Amygdala (tissue), 56 donors: ENCODE data around the gene KLHL5.
"Not testable (repeated sequence)": the region's sequence is repeated elsewhere in the genome, so short reads cannot be mapped to it uniquely, and the experiment has no call there.

Experiments used
- DNase-seq, 56 donors: peaks; one replicate each; lab custom pipeline; 2025; lab: John Stamatoyannopoulos, UW

Gene KLHL5

GRCh38 chr4:39062094-39062769 lies at the start of gene KLHL5:
Gene KLHL5 (plus strand): TSS chr4:39062232. CDS start chr4:39062653, 421 bp downstream.
- peak in 2 of 56 donors; percentile 31 to 34 for DNase-seq

GRCh38 chr4:39014028-39014427 lies 48.0 kb upstream of the KLHL5 start:
- no peak for DNase-seq

GRCh38 chr4:39020130-39020529 lies 41.9 kb upstream of the KLHL5 start:
- DNase-seq: no peak

GRCh38 chr4:39021631-39022030 lies 40.4 kb upstream of the KLHL5 start:
- DNase-seq: no peak

GRCh38 chr4:39022241-39022640 lies 39.8 kb upstream of the KLHL5 start:
- DNase-seq: no peak

- no peak for DNase-seq
Measured at GRCh38 chr4:39023059-39023458, 39.0 kb upstream of the KLHL5 start.

- DNase-seq: no peak
Measured at GRCh38 chr4:39024311-39024865, 37.6 kb upstream of the KLHL5 start.

- no peak for DNase-seq
Measured at GRCh38 chr4:39025552-39026085, 36.4 kb upstream of the KLHL5 start.

- DNase-seq: no peak
Measured at GRCh38 chr4:39026096-39026495, 35.9 kb upstream of the KLHL5 start.

GRCh38 chr4:39029752-39030694 lies 32.0 kb upstream of the KLHL5 start:
- DNase-seq: no peak

- no peak for DNase-seq
Measured at GRCh38 chr4:39030725-39031124, 31.3 kb upstream of the KLHL5 start.

GRCh38 chr4:39031590-39032020 lies 30.4 kb upstream of the KLHL5 start:
- not testable (repeated sequence) for DNase-seq

- DNase-seq: no peak
Measured at GRCh38 chr4:39032218-39033085, 29.6 kb upstream of the KLHL5 start, which contains the start of gene TMEM156. Gene TMEM156 (minus strand): TSS chr4:39032409. CDS start chr4:39032313, 96 bp downstream.

- DNase-seq: no peak
Measured at GRCh38 chr4:39036172-39036571, 25.9 kb upstream of the KLHL5 start.

- no peak for DNase-seq
Measured at GRCh38 chr4:39037491-39037825, 24.6 kb upstream of the KLHL5 start.

- DNase-seq: no peak
Measured at GRCh38 chr4:39037941-39038340, 24.1 kb upstream of the KLHL5 start.

- no peak for DNase-seq
Measured at GRCh38 chr4:39039108-39039507, 22.9 kb upstream of the KLHL5 start.

- peak in 19 of 56 donors; percentile 11 to 67 (median 27) for DNase-seq
Measured at GRCh38 chr4:39042366-39042765, 19.7 kb upstream of the KLHL5 start.

- peak in 1 of 56 donors; percentile 23 for DNase-seq
Measured at GRCh38 chr4:39043058-39043860, 18.8 kb upstream of the KLHL5 start.
